Measurements from ENCODE around the gene TRAPPC5.

TRAPPC5 gene

DNA sequence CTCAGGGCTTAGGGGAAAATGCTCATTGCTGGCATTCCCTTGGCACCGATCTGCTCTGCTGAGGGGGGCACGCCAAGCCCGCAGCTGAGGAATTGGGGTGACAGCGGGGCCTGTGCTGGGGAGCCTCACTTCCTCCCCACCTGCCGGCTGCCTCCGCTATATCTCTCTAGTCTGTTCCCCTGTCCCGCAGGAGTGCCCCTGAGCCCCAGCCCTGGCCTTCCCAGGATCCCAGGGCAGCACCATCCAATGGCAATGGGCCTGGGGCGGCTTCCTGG is 34.3 kb upstream of the TRAPPC5 start:
- DNase-seq, result no peak

DNA sequence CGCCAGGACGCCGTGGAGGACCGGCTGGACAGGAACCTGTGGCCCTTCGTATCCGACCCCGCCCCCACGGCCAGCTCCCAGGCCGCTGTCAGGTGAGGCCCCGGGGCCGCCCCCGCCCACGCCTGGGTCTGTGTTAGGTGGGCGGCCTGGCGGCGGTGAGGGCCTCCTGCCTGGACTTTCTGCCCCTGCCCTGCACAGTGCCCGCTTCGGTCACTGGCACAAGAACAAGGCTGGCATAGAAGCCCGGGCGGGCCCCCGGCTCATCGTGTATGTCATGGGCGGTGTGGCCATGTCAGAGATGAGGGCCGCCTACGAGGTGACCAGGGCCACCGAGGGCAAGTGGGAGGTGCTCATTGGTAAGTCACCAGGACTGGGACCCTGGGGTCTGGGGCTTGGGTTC is 33.5 kb upstream of the TRAPPC5 start:
- DNase-seq, result no peak

GRCh38 chr19:7648265-7649014 is 32.2 kb upstream of the TRAPPC5 start:
- no peak for DNase-seq

GRCh38 chr19:7650148-7650547 is 30.5 kb upstream of the TRAPPC5 start:
- no peak for DNase-seq

GRCh38 chr19:7652061-7652641 is 28.5 kb upstream of the TRAPPC5 start:
- DNase-seq, result peak; percentile 62

- no peak for DNase-seq
These were observed 26.2 kb upstream of the TRAPPC5 start for GRCh38 chr19:7654401-7654800.

GRCh38 chr19:7655581-7655980 is 25.1 kb upstream of the TRAPPC5 start:
- no peak for DNase-seq

DNA sequence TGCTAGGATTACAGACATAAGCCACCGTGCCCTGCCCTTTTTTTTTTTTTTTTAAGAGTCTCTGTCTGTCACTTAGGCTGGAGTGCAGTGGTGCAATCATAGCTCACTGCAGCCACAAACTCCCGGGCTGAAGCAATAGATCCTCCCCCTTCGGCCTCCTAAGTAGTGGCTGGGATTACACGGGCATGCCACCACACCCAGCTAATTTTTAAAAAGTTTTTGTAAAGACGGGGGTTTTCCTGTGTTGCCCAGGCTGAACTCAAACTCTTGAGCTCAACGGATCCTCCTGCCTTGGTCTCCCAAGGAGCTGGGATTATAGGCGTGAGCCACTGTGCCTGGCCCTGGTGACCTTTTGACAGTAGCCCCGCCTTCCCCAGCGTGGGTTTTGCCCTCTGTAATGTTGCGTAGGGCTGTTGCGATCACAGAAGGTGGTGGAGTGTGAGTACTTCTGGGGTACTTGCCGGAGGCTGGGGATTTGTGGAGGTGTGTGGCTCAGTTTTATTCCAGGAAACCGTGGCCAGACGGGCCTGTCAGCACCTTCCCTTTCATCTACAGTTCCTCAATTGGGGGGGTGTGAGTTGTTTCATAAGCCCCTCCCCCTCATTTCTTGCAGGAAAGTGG is 23.4 kb upstream of the TRAPPC5 start:
- DNase-seq, result no peak

DNA sequence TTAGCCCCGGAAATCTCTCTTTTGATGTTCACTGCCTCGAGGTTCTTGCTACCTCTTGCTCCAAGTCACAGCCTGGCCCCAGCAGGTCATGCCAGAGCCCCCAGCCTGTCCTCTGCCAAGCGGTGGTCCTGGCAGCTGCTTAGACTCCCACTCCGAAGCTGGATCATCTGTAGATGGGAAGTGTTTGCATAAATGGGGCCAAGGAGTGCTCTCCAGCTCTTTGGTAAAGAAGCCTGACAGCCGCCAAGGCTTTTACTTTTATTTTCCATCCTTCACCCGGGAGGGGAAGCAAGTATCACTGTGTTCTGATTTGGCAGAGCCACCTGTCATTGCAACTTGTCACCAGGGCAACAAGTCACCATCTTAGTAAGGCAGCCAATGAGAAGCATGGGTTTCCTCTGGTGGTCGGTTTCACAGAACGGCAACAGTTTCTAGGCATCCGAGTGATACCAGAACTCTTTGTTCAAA is 22.4 kb upstream of the TRAPPC5 start:
- DNase-seq, result peak; percentile 52

GRCh38 chr19:7661744-7662538 is 18.7 kb upstream of the TRAPPC5 start:
- no peak for DNase-seq

DNA sequence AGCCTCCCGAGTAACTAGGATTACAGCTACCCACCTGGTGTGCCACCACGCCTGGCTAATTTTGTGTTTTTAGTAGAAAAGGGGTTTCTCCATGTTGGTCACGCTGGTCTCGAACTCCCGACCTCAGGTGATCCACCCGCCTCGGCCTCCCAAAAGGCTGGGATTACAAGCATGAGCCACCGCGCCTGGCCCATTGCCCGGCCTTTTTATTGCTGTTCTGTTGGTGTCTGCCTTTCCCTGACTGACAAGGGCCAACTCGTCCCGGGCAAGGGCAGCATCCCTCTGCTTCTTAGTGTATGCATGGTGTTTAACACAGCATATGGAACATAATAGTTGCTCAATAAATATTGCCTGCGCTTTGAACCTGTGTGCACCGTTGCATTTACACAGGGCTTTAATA is 18.0 kb upstream of the TRAPPC5 start:
- no peak for DNase-seq

GRCh38 chr19:7663706-7664105 is 16.9 kb upstream of the TRAPPC5 start:
- DNase-seq, result no peak

DNA sequence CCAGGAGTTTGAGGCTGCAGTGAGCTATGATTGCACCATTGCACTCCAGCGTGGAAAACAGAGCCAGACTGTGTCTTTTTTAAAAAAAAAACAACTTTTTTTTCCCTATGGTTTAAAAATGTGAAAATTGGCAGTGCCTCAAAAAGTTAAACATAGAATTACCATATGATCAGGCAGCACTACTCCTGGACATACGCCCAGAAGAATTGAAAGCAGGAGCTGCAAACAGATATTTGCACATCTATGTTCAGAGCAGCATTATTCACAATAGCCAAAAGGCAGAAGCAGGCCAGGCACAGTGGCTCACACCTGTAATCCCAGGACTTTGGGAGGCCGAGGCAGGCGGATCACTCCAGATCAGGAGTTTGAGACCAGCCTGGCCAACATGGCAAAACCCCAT is 15.6 kb upstream of the TRAPPC5 start:
- DNase-seq, result no peak

DNA sequence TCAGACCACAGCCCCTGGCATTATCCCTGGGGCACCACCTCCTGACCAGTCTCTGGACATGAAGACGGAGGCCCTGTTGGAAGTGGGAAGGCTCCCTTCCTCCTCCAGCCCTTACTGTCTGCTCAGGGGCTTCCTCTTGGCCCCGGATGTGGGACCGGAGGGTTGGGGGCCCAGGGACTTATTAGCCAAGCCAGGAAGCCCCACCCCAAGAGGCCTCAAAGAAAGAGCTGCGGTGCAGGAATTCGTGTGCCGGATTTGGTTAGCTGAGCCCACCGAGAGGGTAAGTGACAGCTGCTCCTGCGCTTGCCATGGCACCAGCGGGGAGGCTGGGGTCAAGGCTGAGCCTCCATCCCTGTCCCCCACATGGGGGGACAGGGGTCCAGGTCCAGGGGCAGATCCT is 11.8 kb upstream of the TRAPPC5 start, which contains the start of gene RETN:
Gene RETN (plus strand): TSS at position 208 of the 400 bp plus-strand sequence. CDS start 278 bp downstream, outside the sequence.
- DNase-seq, result no peak

GRCh38 chr19:7669641-7670040 is 11.0 kb upstream of the TRAPPC5 start:
- DNase-seq, result no peak

GRCh38 chr19:7670150-7670783 is 10.4 kb upstream of the TRAPPC5 start:
- no peak for DNase-seq

DNA sequence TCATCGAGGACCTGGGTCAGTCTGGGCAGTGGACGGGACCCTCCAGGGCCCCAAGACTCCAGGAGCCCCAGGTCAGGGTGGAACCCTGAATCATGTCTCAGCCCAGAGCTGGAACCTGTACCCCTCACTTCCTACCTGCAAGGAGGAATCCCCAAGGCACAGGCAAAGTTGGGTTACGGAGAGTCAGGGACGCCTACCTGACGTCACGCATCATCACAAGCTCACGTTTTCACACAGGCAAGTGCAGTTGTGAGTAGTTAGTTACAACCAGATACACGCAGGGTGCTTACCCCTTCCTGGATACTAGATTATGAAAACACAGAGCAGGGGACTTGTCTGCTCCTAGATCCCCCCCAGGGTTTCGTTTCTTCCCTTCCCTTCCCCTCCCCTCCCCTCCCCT is 9.8 kb upstream of the TRAPPC5 start:
- no peak for DNase-seq

DNA sequence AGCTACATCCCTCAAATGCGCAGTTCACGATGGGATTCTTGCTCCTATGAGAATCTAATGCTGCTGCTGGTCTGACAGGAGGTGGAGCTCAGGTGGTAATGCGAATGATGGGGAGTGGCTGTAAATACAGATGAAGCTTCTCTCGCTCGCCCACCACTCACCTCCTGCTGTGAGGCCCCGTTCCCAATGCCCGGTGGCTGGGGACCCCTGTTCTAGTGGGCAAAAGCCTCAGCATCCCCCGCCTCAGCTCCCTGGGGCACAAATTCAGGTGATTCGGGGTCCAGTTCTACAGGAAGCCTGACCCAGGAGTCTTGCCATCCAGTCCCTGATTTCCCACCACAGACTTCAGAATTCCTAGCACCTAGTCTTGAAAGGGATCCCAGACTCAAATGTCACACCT is 8.1 kb upstream of the TRAPPC5 start:
- no peak for DNase-seq

- peak; percentile 40 for DNase-seq
These were observed 6.3 kb upstream of the TRAPPC5 start for GRCh38 chr19:7674010-7675005.

DNA sequence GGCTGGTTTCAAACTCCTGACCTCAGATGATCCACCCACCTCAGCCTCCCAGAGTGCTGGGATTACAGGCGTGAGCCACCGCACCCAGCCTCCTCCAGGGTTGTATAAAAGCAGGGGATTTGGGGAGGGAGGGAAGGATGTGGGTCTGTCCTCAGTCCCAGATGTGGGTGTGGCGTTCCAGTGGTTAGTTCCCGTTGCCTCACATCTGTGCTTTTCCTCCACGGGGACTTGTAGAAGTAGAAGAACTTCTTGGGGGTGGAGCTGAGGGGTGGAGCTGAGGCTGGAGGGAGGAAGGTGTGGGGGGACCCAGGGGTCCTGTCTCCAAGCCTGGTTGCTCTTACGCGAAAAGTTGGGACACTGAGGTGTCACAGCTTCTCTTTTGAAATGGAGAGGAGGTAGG is 4.3 kb upstream of the TRAPPC5 start:
- no peak for DNase-seq

DNA sequence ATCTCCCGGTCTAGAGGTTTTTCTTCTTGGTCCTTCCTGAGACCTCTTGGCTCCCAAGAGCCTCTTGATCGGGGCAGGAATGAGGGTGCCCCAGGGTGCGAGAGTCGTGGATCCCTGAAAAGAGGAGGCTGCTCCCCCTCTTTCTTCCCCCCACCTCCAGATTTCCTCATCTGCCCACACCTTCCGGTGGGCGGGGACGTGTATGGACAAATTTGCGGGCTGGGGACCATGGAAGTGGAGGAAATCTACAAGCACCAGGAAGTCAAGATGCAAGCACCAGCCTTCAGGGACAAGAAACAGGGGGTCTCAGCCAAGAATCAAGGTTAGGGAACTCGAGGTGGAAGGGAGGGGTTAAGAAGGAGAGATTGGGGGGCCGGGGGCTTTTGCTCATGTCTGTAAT is 3.8 kb upstream of the TRAPPC5 start, which contains the start of gene MCEMP1:
Gene MCEMP1 (plus strand): TSS at position 237 of the 400 bp plus-strand sequence. CDS start 31 bp downstream, at position 268.
- DNase-seq, result no peak

Measured in NCI-H1436 (cell line).